Liver (tissue), 9 donors: Measurements from ENCODE around the gene PIGW. TPM values are rescaled to one million over a fixed set of nuclear protein-coding genes. Genes with fewer than 3 reads are reported as not detected.

Experiments
- DNase-seq: peaks from one replicate; pipeline ENCODE4 v3.0.0-alpha.2; 2017; ENCODE audit warnings: low spot score
- H3K27ac ChIP-seq, 2 donors: one replicate each; pipeline ENCODE4 v1.7.0; 2013; ENCODE audit warnings: inconsistent platforms in 2 of 2, low read length in 2 of 2, control low read depth in 1 of 2, low read depth in 1 of 2, mild to moderate bottlenecking in 1 of 2
- H3K27me3 ChIP-seq, 4 donors: one replicate each; pipeline versions ENCODE4 v1.6.1 to v1.7.0; 2013; ENCODE audit warnings: low read length in 3 of 4, inconsistent platforms in 1 of 4, mild to moderate bottlenecking in 1 of 4, moderate library complexity in 1 of 4; ENCODE audit not compliant: control insufficient read depth in 4 of 4, insufficient read depth in 4 of 4
- H3K36me3 ChIP-seq, 4 donors: one replicate each; pipeline versions ENCODE4 v1.6.1 to v1.7.0; 2013; ENCODE audit warnings: low read length in 3 of 4, mild to moderate bottlenecking in 3 of 4, low read depth in 1 of 4, moderate library complexity in 1 of 4; ENCODE audit not compliant: control insufficient read depth in 4 of 4, insufficient read depth in 3 of 4
- H3K4me1 ChIP-seq, 4 donors: one replicate each; pipeline versions ENCODE4 v1.6.1 to v1.7.0; 2013; ENCODE audit warnings: low read length in 3 of 4, mild to moderate bottlenecking in 3 of 4, moderate library complexity in 1 of 4; ENCODE audit not compliant: control insufficient read depth in 4 of 4, insufficient read depth in 4 of 4
- H3K4me3 ChIP-seq, 3 donors: one replicate each; pipeline versions ENCODE4 v1.6.1 to v1.7.0; 2013; ENCODE audit warnings: low read length in 3 of 3, control low read depth in 1 of 3, low read depth in 1 of 3, mild to moderate bottlenecking in 1 of 3
- H3K9ac ChIP-seq, 2 donors: one replicate each; pipeline ENCODE4 v1.7.0; 2013; ENCODE audit warnings: low read length in 2 of 2, mild to moderate bottlenecking in 2 of 2, moderate library complexity in 2 of 2, control low read depth in 1 of 2, low read depth in 1 of 2
- H3K9me3 ChIP-seq, 4 donors: one replicate each; pipeline versions ENCODE4 v1.6.1 to v1.7.0; 2013; ENCODE audit warnings: low read length in 3 of 4; ENCODE audit not compliant: control insufficient read depth in 4 of 4
- EGR1 ChIP-seq, 2 donors: IDR thresholded peaks; 2 replicates each; pipeline ENCODE4 v1.6.1; 2016 to 2018; ENCODE audit warnings: antibody characterized with exemption in 2 of 2, low read depth in 2 of 2
- FOXA1 ChIP-seq: IDR thresholded peaks from 2 replicates; pipeline ENCODE4 v1.6.1; 2016; ENCODE audit warnings: antibody characterized with exemption
- FOXA2 ChIP-seq: IDR thresholded peaks from 2 replicates; pipeline ENCODE4 v1.6.1; 2016; ENCODE audit warnings: antibody characterized with exemption
- GABPA ChIP-seq, 2 donors: IDR thresholded peaks in 1 of 2; conservative IDR thresholded peaks in 1 of 2; 2 replicates each; pipeline ENCODE4 v1.6.1; 2016; ENCODE audit warnings: antibody characterized with exemption in 2 of 2, mild to moderate bottlenecking in 1 of 2, moderate library complexity in 1 of 2
- HNF4A ChIP-seq, 2 donors: conservative IDR thresholded peaks; 2 replicates each; pipeline ENCODE4 v1.6.1; 2016; ENCODE audit warnings: antibody characterized with exemption in 2 of 2, mild to moderate bottlenecking in 2 of 2
- JUND ChIP-seq, 2 donors: IDR thresholded peaks; 2 replicates each; pipeline ENCODE4 v1.6.1; 2016; ENCODE audit warnings: antibody characterized with exemption in 2 of 2
- NR2F2 ChIP-seq: IDR thresholded peaks from 2 replicates; pipeline ENCODE4 v1.6.1; 2016; ENCODE audit warnings: antibody characterized with exemption
- RAD21 ChIP-seq, 2 donors: IDR thresholded peaks; 2 replicates each; pipeline ENCODE4 v1.6.1; 2016; ENCODE audit warnings: antibody characterized with exemption in 2 of 2, mild to moderate bottlenecking in 2 of 2
- RXRA ChIP-seq, 2 donors: IDR thresholded peaks; 2 replicates each; pipeline ENCODE4 v1.6.1; 2017 to 2018; ENCODE audit warnings: antibody characterized with exemption in 2 of 2, mild to moderate bottlenecking in 1 of 2
- SP1 ChIP-seq: IDR thresholded peaks from 2 replicates; pipeline ENCODE4 v1.6.1; 2018; ENCODE audit warnings: antibody characterized with exemption, mild to moderate bottlenecking
- TAF1 ChIP-seq: conservative IDR thresholded peaks from 2 replicates; pipeline ENCODE4 v1.6.1; 2016; ENCODE audit warnings: antibody characterized with exemption, mild to moderate bottlenecking
- YY1 ChIP-seq: IDR thresholded peaks from 2 replicates; pipeline ENCODE4 v1.6.1; 2016; ENCODE audit warnings: antibody characterized with exemption, mild to moderate bottlenecking
- ZBTB33 ChIP-seq: IDR thresholded peaks from 2 replicates; pipeline ENCODE4 v1.6.1; 2016; ENCODE audit warnings: antibody characterized with exemption
- WGBS: extraction: QIAGEN DNeasy Blood & Tissue Kit; methylation state at CpG from one replicate; pipeline ENCODE4 v1.1.7; 2013; 5-methylcytosine and 5-hydroxymethylcytosine counted together
- polyA plus RNA-seq, 2 donors: library from polyadenylated mRNA; stranded (reverse) in 1 of 2; unstranded in 1 of 2; fragments of 200-250 nt in 1 of 2; fragments of >200 nt in 1 of 2; fragmentation: Nextera tagmentation in 1 of 2; extraction: Ambion mirVana in 1 of 2; gene quantifications; one replicate each; pipeline versions ENCODE4 v1.2.1 to v1.2.3, GENCODE V29; 2013 to 2015
- total RNA-seq, 2 donors: library from RNA; depleted of rRNA; stranded (reverse); fragments of >200 nt; gene quantifications; one replicate each; pipeline ENCODE4 v1.2.3, GENCODE V29; 2014
- TF ChIP-seq, protein P1 (sequence below): fragments of 150-350 bp; IDR thresholded peaks from 2 replicates; pipeline ENCODE4 v1.5.1; 2017; ENCODE audit warnings: improper control_type of control experiment, low read depth, low read length; ENCODE audit not compliant: missing input control
- TF ChIP-seq, protein P2 (sequence below): IDR thresholded peaks from 2 replicates; pipeline ENCODE4 v1.6.1; 2016; ENCODE audit warnings: antibody characterized with exemption, mild to moderate bottlenecking
- TF ChIP-seq, protein P3 (sequence below): IDR thresholded peaks from 2 replicates; pipeline ENCODE4 v1.6.1; 2016; ENCODE audit warnings: antibody characterized with exemption
- TF ChIP-seq, protein P4 (sequence below): IDR thresholded peaks from 2 replicates; pipeline ENCODE4 v1.6.1; 2016; ENCODE audit warnings: antibody characterized with exemption
- donor health status: healthy.
- donor health status: healthy.
- donor health status: healthy.
- donor health status: healthy.
- donor health status: healthy.

The PIGW gene
- total and polyA plus RNA-seq, 4 donors: 3.2 to 9.6 (median 6.1) TPM

- TF ChIP-seq JUND (IDR thresholded peaks at IDR 0.05) (no peak), SP1 (no peak), GABPA (IDR thresholded peaks at IDR 0.05 in 1 of 2, conservative IDR thresholded peaks at IDR 0.05 in 1 of 2) (no peak), YY1 (no peak), TAF1 (no peak), RAD21 (IDR thresholded peaks at IDR 0.05) (no peak), NR2F2 (no peak), FOXA1 (no peak), ZBTB33 (no peak), RXRA (IDR thresholded peaks at IDR 0.05) (no peak), EGR1 (IDR thresholded peaks at IDR 0.05; ENCODE audit: low read depth in 2 of 2) (no peak), FOXA2 (no peak)
- TF ChIP-seq, protein P1, sequence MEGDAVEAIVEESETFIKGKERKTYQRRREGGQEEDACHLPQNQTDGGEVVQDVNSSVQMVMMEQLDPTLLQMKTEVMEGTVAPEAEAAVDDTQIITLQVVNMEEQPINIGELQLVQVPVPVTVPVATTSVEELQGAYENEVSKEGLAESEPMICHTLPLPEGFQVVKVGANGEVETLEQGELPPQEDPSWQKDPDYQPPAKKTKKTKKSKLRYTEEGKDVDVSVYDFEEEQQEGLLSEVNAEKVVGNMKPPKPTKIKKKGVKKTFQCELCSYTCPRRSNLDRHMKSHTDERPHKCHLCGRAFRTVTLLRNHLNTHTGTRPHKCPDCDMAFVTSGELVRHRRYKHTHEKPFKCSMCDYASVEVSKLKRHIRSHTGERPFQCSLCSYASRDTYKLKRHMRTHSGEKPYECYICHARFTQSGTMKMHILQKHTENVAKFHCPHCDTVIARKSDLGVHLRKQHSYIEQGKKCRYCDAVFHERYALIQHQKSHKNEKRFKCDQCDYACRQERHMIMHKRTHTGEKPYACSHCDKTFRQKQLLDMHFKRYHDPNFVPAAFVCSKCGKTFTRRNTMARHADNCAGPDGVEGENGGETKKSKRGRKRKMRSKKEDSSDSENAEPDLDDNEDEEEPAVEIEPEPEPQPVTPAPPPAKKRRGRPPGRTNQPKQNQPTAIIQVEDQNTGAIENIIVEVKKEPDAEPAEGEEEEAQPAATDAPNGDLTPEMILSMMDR: no peak
- TF ChIP-seq, protein P2, sequence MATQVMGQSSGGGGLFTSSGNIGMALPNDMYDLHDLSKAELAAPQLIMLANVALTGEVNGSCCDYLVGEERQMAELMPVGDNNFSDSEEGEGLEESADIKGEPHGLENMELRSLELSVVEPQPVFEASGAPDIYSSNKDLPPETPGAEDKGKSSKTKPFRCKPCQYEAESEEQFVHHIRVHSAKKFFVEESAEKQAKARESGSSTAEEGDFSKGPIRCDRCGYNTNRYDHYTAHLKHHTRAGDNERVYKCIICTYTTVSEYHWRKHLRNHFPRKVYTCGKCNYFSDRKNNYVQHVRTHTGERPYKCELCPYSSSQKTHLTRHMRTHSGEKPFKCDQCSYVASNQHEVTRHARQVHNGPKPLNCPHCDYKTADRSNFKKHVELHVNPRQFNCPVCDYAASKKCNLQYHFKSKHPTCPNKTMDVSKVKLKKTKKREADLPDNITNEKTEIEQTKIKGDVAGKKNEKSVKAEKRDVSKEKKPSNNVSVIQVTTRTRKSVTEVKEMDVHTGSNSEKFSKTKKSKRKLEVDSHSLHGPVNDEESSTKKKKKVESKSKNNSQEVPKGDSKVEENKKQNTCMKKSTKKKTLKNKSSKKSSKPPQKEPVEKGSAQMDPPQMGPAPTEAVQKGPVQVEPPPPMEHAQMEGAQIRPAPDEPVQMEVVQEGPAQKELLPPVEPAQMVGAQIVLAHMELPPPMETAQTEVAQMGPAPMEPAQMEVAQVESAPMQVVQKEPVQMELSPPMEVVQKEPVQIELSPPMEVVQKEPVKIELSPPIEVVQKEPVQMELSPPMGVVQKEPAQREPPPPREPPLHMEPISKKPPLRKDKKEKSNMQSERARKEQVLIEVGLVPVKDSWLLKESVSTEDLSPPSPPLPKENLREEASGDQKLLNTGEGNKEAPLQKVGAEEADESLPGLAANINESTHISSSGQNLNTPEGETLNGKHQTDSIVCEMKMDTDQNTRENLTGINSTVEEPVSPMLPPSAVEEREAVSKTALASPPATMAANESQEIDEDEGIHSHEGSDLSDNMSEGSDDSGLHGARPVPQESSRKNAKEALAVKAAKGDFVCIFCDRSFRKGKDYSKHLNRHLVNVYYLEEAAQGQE: no peak
- TF ChIP-seq, protein P3, sequence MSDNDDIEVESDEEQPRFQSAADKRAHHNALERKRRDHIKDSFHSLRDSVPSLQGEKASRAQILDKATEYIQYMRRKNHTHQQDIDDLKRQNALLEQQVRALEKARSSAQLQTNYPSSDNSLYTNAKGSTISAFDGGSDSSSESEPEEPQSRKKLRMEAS: no peak
- Histone ChIP-seq H3K27ac (no peak overlapping the region), H3K4me3 (no peak overlapping the region), H3K36me3 (peaks cover 2 to 57% (median 42%) of the 10 kb centered on the region in 4 donors), H3K4me1 (peaks cover 0 to 14% (median 12%) of the 10 kb centered on the region in 4 donors), H3K27me3 (no peaks in the 10 kb centered on the region), H3K9ac (no peak overlapping the region), H3K9me3 (no peaks in the 10 kb centered on the region)
- WGBS: 90% methylated on average over 1 of the region's 1 CpG
- no peak for DNase-seq
These were observed 40.8 kb upstream of the PIGW start for GRCh38 chr17:36493956-36494355.

DNA sequence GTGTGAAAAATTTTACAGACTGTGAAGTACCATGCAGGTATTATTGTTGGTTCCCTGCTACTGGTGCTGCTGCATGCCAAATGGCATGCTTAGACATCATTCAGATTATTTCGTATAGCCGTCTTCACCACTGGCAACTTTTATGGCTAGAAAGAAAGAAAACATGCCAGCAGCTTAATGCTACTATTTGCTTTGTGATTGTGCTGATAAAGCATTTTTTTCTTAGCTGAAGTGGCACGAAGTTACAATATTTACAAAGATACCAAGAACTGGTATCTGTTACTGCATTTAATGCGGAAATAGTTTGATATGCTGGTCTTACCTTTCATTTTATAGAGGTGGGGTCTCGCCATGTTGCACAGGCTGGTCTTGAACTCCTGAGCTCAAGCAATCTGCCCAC is 40.1 kb upstream of the PIGW start:
- no peaks in the 10 kb centered on the region for H3K27me3 ChIP-seq
- H3K9ac ChIP-seq: no peak overlapping the region
- no peaks in the 10 kb centered on the region for H3K9me3 ChIP-seq
- H3K36me3 ChIP-seq: peaks cover 2 to 59% (median 42%) of the 10 kb centered on the region in 4 donors
- no peak overlapping the region for H3K4me3 ChIP-seq
- TF ChIP-seq, protein P1: no peak
- TF ChIP-seq HNF4A (conservative IDR thresholded peaks at IDR 0.05) (no peak), RXRA (IDR thresholded peaks at IDR 0.05) (no peak), GABPA (IDR thresholded peaks at IDR 0.05 in 1 of 2, conservative IDR thresholded peaks at IDR 0.05 in 1 of 2) (no peak), ZBTB33 (no peak), FOXA1 (no peak), FOXA2 (no peak)
- TF ChIP-seq, protein P4, sequence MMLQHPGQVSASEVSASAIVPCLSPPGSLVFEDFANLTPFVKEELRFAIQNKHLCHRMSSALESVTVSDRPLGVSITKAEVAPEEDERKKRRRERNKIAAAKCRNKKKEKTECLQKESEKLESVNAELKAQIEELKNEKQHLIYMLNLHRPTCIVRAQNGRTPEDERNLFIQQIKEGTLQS: no peak
- TF ChIP-seq, protein P3: no peak
- no peak overlapping the region for H3K27ac ChIP-seq
- 49% methylated on average over 5 of the region's 5 CpGs for WGBS
- DNase-seq: no peak
- H3K4me1 ChIP-seq: peaks cover 0 to 14% (median 12%) of the 10 kb centered on the region in 4 donors
